SU-DHL-6 (cell line): ENCODE measurements around the gene TNFAIP1.

ENCODE experiments used
- H2AFZ ChIP-seq: fragments of 200-600 bp; sonication (generic); 2 replicates; pipeline ENCODE4 v1.6.1; 2014; ENCODE audit warnings: low read depth, mild to moderate bottlenecking, moderate library complexity, mixed read lengths, antibody characterized with exemption, low read length; ENCODE audit not compliant: severe bottlenecking
- H3F3A ChIP-seq: fragments of 200-600 bp; shearing (Covaris generic); 2 replicates; pipeline ENCODE4 v1.6.0; 2016; ENCODE audit warnings: antibody characterized with exemption, mild to moderate bottlenecking; ENCODE audit not compliant: insufficient read depth
- H3K27ac ChIP-seq: fragments of 200-600 bp; sonication (generic); 2 replicates; pipeline ENCODE4 v1.5.1; 2016; ENCODE audit warnings: low read depth, mild to moderate bottlenecking, low read length, moderate library complexity, mixed read lengths
- H3K27me3 ChIP-seq: fragments of 200-600 bp; sonication (generic), shearing (Covaris generic); 2 replicates; pipeline ENCODE4 v1.6.0; 2014; ENCODE audit warnings: mild to moderate bottlenecking, low read length
- H3K36me3 ChIP-seq: fragments of 200-600 bp; sonication (generic); 2 replicates; pipeline ENCODE4 v1.6.1; 2014; ENCODE audit warnings: mild to moderate bottlenecking, low read length, mixed read lengths
- H3K4me2 ChIP-seq: fragments of 300-600, 200-600 bp; shearing (Covaris generic), sonication (generic); 2 replicates; pipeline ENCODE4 v1.6.0; 2014; ENCODE audit warnings: low read length, low read depth, mild to moderate bottlenecking; ENCODE audit not compliant: poor library complexity, severe bottlenecking
- H3K4me3 ChIP-seq: fragments of 200-600 bp; sonication (generic); 2 replicates; pipeline ENCODE4 v1.5.1; 2014; ENCODE audit warnings: antibody characterized with exemption, low read length, mild to moderate bottlenecking, mixed read lengths; ENCODE audit not compliant: insufficient read depth, poor library complexity, severe bottlenecking
- H3K79me2 ChIP-seq: fragments of 200-600 bp; sonication (generic); 2 replicates; pipeline ENCODE4 v1.6.1; 2014; ENCODE audit warnings: mild to moderate bottlenecking, low read length, moderate library complexity; ENCODE audit not compliant: insufficient read depth
- H3K9ac ChIP-seq: fragments of 200-600 bp; sonication (generic); 2 replicates; pipeline ENCODE4 v1.7.0; 2014; ENCODE audit warnings: mild to moderate bottlenecking, low read length
- H3K9me2 ChIP-seq: fragments of 200-600 bp; sonication (generic); replicated peaks from 2 replicates; pipeline ENCODE4 v1.6.1; 2014; ENCODE audit warnings: low read length; ENCODE audit not compliant: insufficient read depth
- H3K9me3 ChIP-seq: fragments of 200-600 bp; sonication (generic); 2 replicates; pipeline ENCODE4 v1.6.1; 2014; ENCODE audit warnings: low read length, mixed read lengths; ENCODE audit not compliant: insufficient read depth
- H4K20me1 ChIP-seq: fragments of 200-600 bp; sonication (generic); 2 replicates; pipeline ENCODE4 v1.6.1; 2014; ENCODE audit warnings: low read depth, mild to moderate bottlenecking, antibody characterized with exemption, low read length, moderate library complexity, mixed read lengths
- CTCF ChIP-seq: fragments of 200-600 bp; sonication (generic); IDR thresholded peaks from one replicate; pipeline ENCODE4 v1.5.1; 2017; ENCODE audit warnings: antibody characterized with exemption, mild to moderate bottlenecking, low read length, moderate library complexity; ENCODE audit not compliant: insufficient read depth, poor library complexity, severe bottlenecking
- EZH2phosphoT487 ChIP-seq: fragments of 200-600 bp; sonication (generic), shearing (Covaris generic); conservative IDR thresholded peaks from 2 replicates; pipeline ENCODE4 v1.6.1; 2018; ENCODE audit warnings: mild to moderate bottlenecking, antibody characterized with exemption, low read length, moderate library complexity, mixed read lengths

TNFAIP1 gene

GRCh38 chr17:28366605-28367004 is 31.0 kb downstream of the TNFAIP1 start:
- Histone ChIP-seq H3K9me3 (no peaks in the 10 kb centered on the region), H3K36me3 (no peaks in the 10 kb centered on the region), H3K9me2 (no peaks in the 10 kb centered on the region), H3K27ac (no peak overlapping the region), H3K27me3 (no peaks in the 10 kb centered on the region), H3K9ac (no peak overlapping the region), H3K79me2 (no peaks in the 10 kb centered on the region), H4K20me1 (no peaks in the 10 kb centered on the region), H2AFZ (no peak overlapping the region), H3K4me3 (no peak overlapping the region), H3K4me2 (no peak overlapping the region), H3F3A (peaks cover 11% of the 10 kb centered on the region)
- TF ChIP-seq EZH2phosphoT487 (no peak), CTCF (no peak)

GRCh38 chr17:28367641-28368305 is 32.2 kb downstream of the TNFAIP1 start:
- no peak overlapping the region for H3K9ac ChIP-seq

GRCh38 chr17:28368306-28368831 is 32.8 kb downstream of the TNFAIP1 start:
- Histone ChIP-seq H3K27me3 (no peaks in the 10 kb centered on the region), H3K79me2 (no peaks in the 10 kb centered on the region), H3K4me3 (no peak overlapping the region), H3K9me2 (no peaks in the 10 kb centered on the region), H3K4me2 (no peak overlapping the region), H3K9me3 (no peaks in the 10 kb centered on the region), H3F3A (peaks cover 14% of the 10 kb centered on the region), H3K36me3 (no peaks in the 10 kb centered on the region), H3K27ac (no peak overlapping the region), H3K9ac (no peak overlapping the region), H4K20me1 (no peaks in the 10 kb centered on the region), H2AFZ (no peak overlapping the region)
- no peak for TF ChIP-seq CTCF
- TF ChIP-seq EZH2phosphoT487: no peak

More at GRCh38 chr17:28367641-28368305, 32.2 kb downstream of the TNFAIP1 start:
- Histone ChIP-seq H3K27ac (no peak overlapping the region), H3K4me2 (no peak overlapping the region), H2AFZ (no peak overlapping the region), H3K9me2 (no peaks in the 10 kb centered on the region), H3K36me3 (no peaks in the 10 kb centered on the region), H3K9me3 (no peaks in the 10 kb centered on the region), H3K4me3 (no peak overlapping the region), H3K79me2 (no peaks in the 10 kb centered on the region), H3K27me3 (no peaks in the 10 kb centered on the region), H4K20me1 (no peaks in the 10 kb centered on the region), H3F3A (peaks cover 14% of the 10 kb centered on the region)
- no peak for TF ChIP-seq CTCF
- TF ChIP-seq EZH2phosphoT487: no peak
